Astrocyte (in vitro differentiated cells and primary cell): Measurements from ENCODE around the gene RB1. TPM values are rescaled to one million over a fixed set of nuclear protein-coding genes. Genes with fewer than 3 reads are reported as not detected.

Source experiments
- DNase-seq: peaks from one replicate; pipeline ENCODE4 v3.0.0-alpha.2; 2010; ENCODE audit warnings: low read depth
- FAIRE-seq: peaks from 2 replicates; lab custom pipeline; 2011; peaks lifted over from hg19 to GRCh38; lab: Jason Lieb, UNC
- H2AFZ ChIP-seq: 2 replicates; pipeline ENCODE4 v1.6.0; 2012; ENCODE audit warnings: low read depth, low read length, inconsistent platforms
- H3K27ac ChIP-seq: 2 replicates; pipeline ENCODE4 v1.5.1; 2011; ENCODE audit warnings: low read depth, low read length, inconsistent platforms
- H3K27me3 ChIP-seq: 2 replicates; pipeline ENCODE4 v1.6.0; 2011; ENCODE audit warnings: low read length, inconsistent platforms; ENCODE audit not compliant: insufficient read depth
- H3K36me3 ChIP-seq: 2 replicates; pipeline ENCODE4 v1.5.1; 2011; ENCODE audit warnings: low read length, inconsistent platforms; ENCODE audit not compliant: insufficient read depth
- H3K4me1 ChIP-seq: 2 replicates; pipeline ENCODE4 v1.5.1; 2011; ENCODE audit warnings: low read length, inconsistent platforms; ENCODE audit not compliant: insufficient read depth
- H3K4me2 ChIP-seq: 2 replicates; pipeline ENCODE4 v1.6.0; 2012; ENCODE audit warnings: low read length, inconsistent platforms
- H3K4me3 ChIP-seq: 2 replicates; pipeline ENCODE4 v1.5.1; 2011; ENCODE audit warnings: low read depth, mild to moderate bottlenecking, low read length, inconsistent platforms; ENCODE audit not compliant: insufficient read depth
- H3K79me2 ChIP-seq: 2 replicates; pipeline ENCODE4 v1.6.0; 2012; ENCODE audit warnings: mild to moderate bottlenecking, low read length, inconsistent platforms; ENCODE audit not compliant: insufficient read depth
- H3K9ac ChIP-seq: 2 replicates; pipeline ENCODE4 v1.6.0; 2012; ENCODE audit warnings: mild to moderate bottlenecking, low read length, inconsistent platforms
- H3K9me3 ChIP-seq: 2 replicates; pipeline ENCODE4 v1.5.1; 2012; ENCODE audit warnings: low read depth, mild to moderate bottlenecking, low read length, inconsistent platforms; ENCODE audit not compliant: insufficient read depth
- H4K20me1 ChIP-seq: 2 replicates; pipeline ENCODE4 v1.6.0; 2012; ENCODE audit warnings: low read length, inconsistent platforms; ENCODE audit not compliant: insufficient read depth
- H3K27ac Mint-ChIP-seq: one replicate; pipeline ENCODE4 v1.8.0; 2021; ENCODE audit warnings: mild to moderate bottlenecking, mixed read lengths; ENCODE audit not compliant: unreplicated experiment
- H3K27me3 Mint-ChIP-seq: one replicate; pipeline ENCODE4 v1.8.0; 2021; ENCODE audit warnings: low read depth, mixed read lengths; ENCODE audit not compliant: unreplicated experiment
- H3K36me3 Mint-ChIP-seq: one replicate; pipeline ENCODE4 v1.8.0; 2021; ENCODE audit warnings: low read depth, mixed read lengths; ENCODE audit not compliant: unreplicated experiment
- H3K4me1 Mint-ChIP-seq: one replicate; pipeline ENCODE4 v1.8.0; 2021; ENCODE audit warnings: low read depth, mixed read lengths; ENCODE audit not compliant: unreplicated experiment
- H3K4me3 Mint-ChIP-seq: one replicate; pipeline ENCODE4 v1.8.0; 2021; ENCODE audit warnings: mild to moderate bottlenecking, moderate library complexity, mixed read lengths; ENCODE audit not compliant: unreplicated experiment
- H3K9me3 Mint-ChIP-seq: one replicate; pipeline ENCODE4 v1.8.0; 2021; ENCODE audit warnings: mild to moderate bottlenecking, mixed read lengths; ENCODE audit not compliant: unreplicated experiment
- CTCF ChIP-seq: IDR thresholded peaks from 2 replicates; pipeline ENCODE4 v1.5.1; 2011; ENCODE audit warnings: low read depth, mild to moderate bottlenecking, inconsistent platforms, low read length, moderate library complexity; ENCODE audit not compliant: insufficient read depth
- EZH2 ChIP-seq: IDR thresholded peaks from 2 replicates; pipeline ENCODE4 v1.6.1; 2012; ENCODE audit warnings: mild to moderate bottlenecking, low read length, inconsistent platforms; ENCODE audit not compliant: insufficient read depth
- total RNA-seq: library from RNA; stranded (reverse); gene quantifications from 2 replicates; pipeline ENCODE4 v1.2.1, GENCODE V29; 2021

The RB1 gene
- total RNA-seq, 1 donor from 2014 or later: 32.7 TPM

- H3K4me1 Mint-ChIP-seq: peaks cover 19% of the 10 kb centered on the region
- H3K9ac ChIP-seq: no peak overlapping the region
- FAIRE-seq (no peak), DNase-seq (no peak)
- no peaks in the 10 kb centered on the region for H4K20me1 ChIP-seq
- H3K79me2 ChIP-seq: no peaks in the 10 kb centered on the region
- H3K27ac Mint-ChIP-seq: no peak overlapping the region
- peaks cover 2% of the 10 kb centered on the region for H3K9me3 Mint-ChIP-seq
- no peak overlapping the region for H3K4me3 Mint-ChIP-seq
- H3K36me3 ChIP-seq: no peaks in the 10 kb centered on the region
- no peaks in the 10 kb centered on the region for H3K27me3 ChIP-seq
- no peak overlapping the region for H3K4me3 ChIP-seq
- no peaks in the 10 kb centered on the region for H3K9me3 ChIP-seq
- no peak overlapping the region for H3K4me2 ChIP-seq
- H3K27me3 Mint-ChIP-seq: no peaks in the 10 kb centered on the region
- TF ChIP-seq EZH2 (no peak), CTCF (no peak)
- H3K36me3 Mint-ChIP-seq: peaks cover 7% of the 10 kb centered on the region
- no peaks in the 10 kb centered on the region for H3K4me1 ChIP-seq
- no peak overlapping the region for H2AFZ ChIP-seq
- H3K27ac ChIP-seq: no peak overlapping the region
These were observed 203.5 kb downstream of the RB1 start for GRCh38 chr13:48507021-48507420.

- no peak overlapping the region for H3K4me3 ChIP-seq
- H2AFZ ChIP-seq: no peak overlapping the region
- H3K9me3 Mint-ChIP-seq: peaks cover 2% of the 10 kb centered on the region
- H3K27me3 ChIP-seq: no peaks in the 10 kb centered on the region
- TF ChIP-seq EZH2 (no peak), CTCF (no peak)
- no peaks in the 10 kb centered on the region for H4K20me1 ChIP-seq
- H3K4me3 Mint-ChIP-seq: no peak overlapping the region
- H3K4me2 ChIP-seq: no peak overlapping the region
- H3K36me3 ChIP-seq: no peaks in the 10 kb centered on the region
- H3K4me1 ChIP-seq: no peaks in the 10 kb centered on the region
- H3K36me3 Mint-ChIP-seq: peaks cover 7% of the 10 kb centered on the region
- H3K9ac ChIP-seq: no peak overlapping the region
- no peaks in the 10 kb centered on the region for H3K79me2 ChIP-seq
- H3K27ac Mint-ChIP-seq: no peak overlapping the region
- H3K27ac ChIP-seq: no peak overlapping the region
- peaks cover 16% of the 10 kb centered on the region for H3K4me1 Mint-ChIP-seq
- no peak for FAIRE-seq
- DNase-seq: no peak
- H3K27me3 Mint-ChIP-seq: no peaks in the 10 kb centered on the region
- no peaks in the 10 kb centered on the region for H3K9me3 ChIP-seq
These were observed 204.5 kb downstream of the RB1 start for GRCh38 chr13:48508011-48508410.

GRCh38 chr13:48510698-48511097 lies 207.1 kb downstream of the RB1 start:
- H3K27me3 ChIP-seq: no peaks in the 10 kb centered on the region
- Mint-ChIP-seq H3K4me3 (no peak overlapping the region), H3K4me1 (peaks cover 11% of the 10 kb centered on the region), H3K27me3 (no peaks in the 10 kb centered on the region), H3K27ac (no peak overlapping the region), H3K36me3 (peaks cover 5% of the 10 kb centered on the region), H3K9me3 (peaks cover 2% of the 10 kb centered on the region)
- no peak overlapping the region for H3K27ac ChIP-seq
- H3K9ac ChIP-seq: no peak overlapping the region
- H3K4me3 ChIP-seq: no peak overlapping the region
- no peak overlapping the region for H2AFZ ChIP-seq
- H3K4me2 ChIP-seq: no peak overlapping the region
- H3K4me1 ChIP-seq: no peaks in the 10 kb centered on the region
- FAIRE-seq (no peak), DNase-seq (no peak)
- TF ChIP-seq CTCF (no peak), EZH2 (no peak)
- H3K36me3 ChIP-seq: no peaks in the 10 kb centered on the region
- no peaks in the 10 kb centered on the region for H3K9me3 ChIP-seq
- H3K79me2 ChIP-seq: no peaks in the 10 kb centered on the region
- no peaks in the 10 kb centered on the region for H4K20me1 ChIP-seq
